OCI-LY7 (cell line): ENCODE results near the gene SPDYE1. TPM values are rescaled to one million over a fixed set of nuclear protein-coding genes. Genes with fewer than 3 reads are reported as not detected.
A peak's percentile ranks its signal among the peaks of the same experiment; 100 is the strongest.
"Not testable (repeated sequence)": the region's sequence is repeated elsewhere in the genome, so short reads cannot be mapped to it uniquely, and the experiment has no call there.

Experiments used
- BruUV-seq: library from RNA; stranded (reverse); fragments of 400-500 nt; replicated peaks from 2 replicates; lab custom pipeline; 2021; lab: Mats Ljungman, UMichigan
- CTCF ChIA-PET: fragments of 300-600 bp; sonication (Branson Sonifier 250); formaldehyde crosslinking; loops from one replicate; lab custom pipeline; 2022; ENCODE audit warnings: antibody characterized with exemption; ENCODE audit not compliant: unreplicated experiment; lab: Charles Lee
- POLR2A ChIA-PET: fragments of 300-600 bp; sonication (Branson Sonifier 250); formaldehyde crosslinking; loops from one replicate; lab custom pipeline; 2022; ENCODE audit warnings: antibody characterized with exemption; lab: Charles Lee
- DNase-seq: peaks from one replicate; pipeline ENCODE4 v3.0.0-alpha.2; 2015; ENCODE audit warnings: low spot score
- H2AFZ ChIP-seq: fragments of 200-600 bp; sonication (generic), shearing (Covaris generic); 2 replicates; pipeline ENCODE4 v1.6.1; 2014; ENCODE audit warnings: mild to moderate bottlenecking, antibody characterized with exemption, low read length, moderate library complexity
- H3K27ac ChIP-seq: fragments of 200-600 bp; sonication (generic); 2 replicates; pipeline ENCODE4 v1.5.1; 2014; ENCODE audit warnings: mixed run types, low read depth, mild to moderate bottlenecking, moderate library complexity, low read length, inconsistent platforms; ENCODE audit not compliant: poor library complexity, severe bottlenecking
- H3K36me3 ChIP-seq: fragments of 200-600 bp; sonication (generic); 2 replicates; pipeline ENCODE4 v1.6.1; 2014; ENCODE audit warnings: mild to moderate bottlenecking, antibody characterized with exemption, low read length, moderate library complexity, mixed read lengths; ENCODE audit not compliant: insufficient read depth
- H3K4me1 ChIP-seq: fragments of 200-600 bp; sonication (generic); 2 replicates; pipeline ENCODE4 v1.5.1; 2014; ENCODE audit warnings: mild to moderate bottlenecking, low read length; ENCODE audit not compliant: insufficient read depth, poor library complexity, severe bottlenecking
- H3K4me2 ChIP-seq: fragments of 200-600 bp; sonication (generic); 2 replicates; pipeline ENCODE4 v1.6.1; 2014; ENCODE audit warnings: mild to moderate bottlenecking, low read length
- H3K4me3 ChIP-seq: fragments of 200-600 bp; sonication (generic); 2 replicates; pipeline ENCODE4 v1.5.1; 2014; ENCODE audit warnings: mild to moderate bottlenecking, low read depth, low read length; ENCODE audit not compliant: poor library complexity, severe bottlenecking
- H3K79me2 ChIP-seq: fragments of 200-600 bp; sonication (generic); 2 replicates; pipeline ENCODE4 v1.6.1; 2016; ENCODE audit warnings: low read depth, mild to moderate bottlenecking, low read length, moderate library complexity, mixed read lengths; ENCODE audit not compliant: insufficient read depth
- H3K9me2 ChIP-seq: fragments of 200-600 bp; sonication (generic); 2 replicates; pipeline ENCODE4 v1.6.1; 2016; ENCODE audit warnings: mild to moderate bottlenecking, low read length, mixed read lengths; ENCODE audit not compliant: insufficient read depth
- H3K9me3 ChIP-seq: fragments of 200-600 bp; sonication (generic); 2 replicates; pipeline ENCODE4 v1.6.1; 2014; ENCODE audit warnings: mild to moderate bottlenecking, mixed run types, low read length, mixed read lengths
- H4K20me1 ChIP-seq: fragments of 200-600 bp; sonication (generic); 2 replicates; pipeline ENCODE4 v1.6.1; 2014; ENCODE audit warnings: mild to moderate bottlenecking, antibody characterized with exemption, low read length, moderate library complexity, mixed read lengths; ENCODE audit not compliant: insufficient read depth
- intact Hi-C: fragments of 100-400 bp; cut with micrococcal nuclease; formaldehyde crosslinking; loops from one replicate; pipeline ENCODE4 v1.10.0; 2022; ENCODE audit not compliant: unreplicated experiment
- total RNA-seq, 2 experiments: library from RNA; depleted of rRNA in 1 of 2; stranded (reverse); fragments of >200 nt in 1 of 2; shearing (Covaris generic) in 1 of 2; gene quantifications; 2 replicates each; pipeline ENCODE4 v1.2.3, GENCODE V29; 2014 to 2022
- TF ChIP-seq, protein P1 (sequence below): fragments of 200-600 bp; sonication (generic); conservative IDR thresholded peaks from 2 replicates; pipeline ENCODE4 v1.5.1; 2014; ENCODE audit warnings: mild to moderate bottlenecking, antibody characterized with exemption, low read length, moderate library complexity, mixed read lengths

The SPDYE1 gene
- total RNA-seq, 2 experiments from 2014 or later: not detected

DNA sequence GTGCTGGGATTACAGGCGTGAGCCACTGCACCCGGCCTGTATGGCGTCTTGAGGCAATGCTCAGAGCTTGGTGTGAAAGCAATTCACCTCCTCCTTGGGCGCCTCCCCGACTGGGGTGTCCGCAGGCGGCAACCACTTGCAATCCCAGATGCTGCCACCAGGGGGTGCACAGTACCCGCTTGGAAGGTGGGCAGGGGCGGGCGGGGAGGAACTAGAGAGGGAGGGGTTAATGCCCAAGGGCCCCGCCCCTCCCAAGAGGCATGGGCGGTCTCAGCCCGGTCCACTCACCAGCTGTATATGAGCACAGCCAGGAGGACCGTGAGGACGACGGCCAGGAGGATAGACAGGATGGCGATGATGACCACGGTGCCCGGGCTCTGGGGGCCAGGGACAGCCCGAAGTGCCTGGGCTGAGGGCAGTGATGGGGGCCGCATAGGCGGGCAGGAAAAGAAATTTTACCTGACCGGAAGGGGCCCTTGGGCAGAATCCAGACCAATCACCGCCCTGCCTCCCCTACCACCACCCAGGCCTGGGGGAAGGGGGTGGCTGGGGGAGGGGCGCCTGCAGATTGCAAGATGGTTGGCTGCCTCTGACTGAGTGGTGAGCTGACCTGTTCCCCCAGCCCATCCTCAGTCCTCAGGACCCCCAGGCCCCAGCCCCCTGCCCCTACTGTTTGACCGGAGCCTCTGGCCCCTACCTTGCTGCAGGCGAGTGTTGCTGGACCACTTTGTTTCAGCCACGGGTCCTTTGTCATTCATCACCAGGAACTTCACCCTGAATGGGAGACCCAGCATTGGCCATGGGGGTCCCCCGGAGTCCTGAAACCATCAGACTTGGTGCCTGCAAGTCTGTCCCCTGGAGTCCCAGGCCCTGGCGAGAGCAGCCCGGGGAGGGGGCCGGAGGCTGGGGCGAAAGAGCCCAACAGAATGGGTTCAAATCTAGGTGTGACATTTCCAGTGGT is 11.5 kb upstream of the SPDYE1 start:
- H4K20me1 ChIP-seq, H2AFZ ChIP-seq, H3K79me2 ChIP-seq, H3K9me3 ChIP-seq, H3K36me3 ChIP-seq, H3K4me1 ChIP-seq, POLR2A ChIA-PET, BruUV-seq, intact Hi-C loops, CTCF ChIA-PET, H3K9me2 ChIP-seq, H3K27ac ChIP-seq: not testable (repeated sequence)
- peak overlapping the region; percentile 56; the same call in 1 of the 2 replicates for H3K4me2 ChIP-seq
- H3K4me3 ChIP-seq: peak overlapping the region; percentile 34
- peak; percentile 73 for DNase-seq
- TF ChIP-seq, protein P1, sequence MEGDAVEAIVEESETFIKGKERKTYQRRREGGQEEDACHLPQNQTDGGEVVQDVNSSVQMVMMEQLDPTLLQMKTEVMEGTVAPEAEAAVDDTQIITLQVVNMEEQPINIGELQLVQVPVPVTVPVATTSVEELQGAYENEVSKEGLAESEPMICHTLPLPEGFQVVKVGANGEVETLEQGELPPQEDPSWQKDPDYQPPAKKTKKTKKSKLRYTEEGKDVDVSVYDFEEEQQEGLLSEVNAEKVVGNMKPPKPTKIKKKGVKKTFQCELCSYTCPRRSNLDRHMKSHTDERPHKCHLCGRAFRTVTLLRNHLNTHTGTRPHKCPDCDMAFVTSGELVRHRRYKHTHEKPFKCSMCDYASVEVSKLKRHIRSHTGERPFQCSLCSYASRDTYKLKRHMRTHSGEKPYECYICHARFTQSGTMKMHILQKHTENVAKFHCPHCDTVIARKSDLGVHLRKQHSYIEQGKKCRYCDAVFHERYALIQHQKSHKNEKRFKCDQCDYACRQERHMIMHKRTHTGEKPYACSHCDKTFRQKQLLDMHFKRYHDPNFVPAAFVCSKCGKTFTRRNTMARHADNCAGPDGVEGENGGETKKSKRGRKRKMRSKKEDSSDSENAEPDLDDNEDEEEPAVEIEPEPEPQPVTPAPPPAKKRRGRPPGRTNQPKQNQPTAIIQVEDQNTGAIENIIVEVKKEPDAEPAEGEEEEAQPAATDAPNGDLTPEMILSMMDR: peak; percentile 67

DNA sequence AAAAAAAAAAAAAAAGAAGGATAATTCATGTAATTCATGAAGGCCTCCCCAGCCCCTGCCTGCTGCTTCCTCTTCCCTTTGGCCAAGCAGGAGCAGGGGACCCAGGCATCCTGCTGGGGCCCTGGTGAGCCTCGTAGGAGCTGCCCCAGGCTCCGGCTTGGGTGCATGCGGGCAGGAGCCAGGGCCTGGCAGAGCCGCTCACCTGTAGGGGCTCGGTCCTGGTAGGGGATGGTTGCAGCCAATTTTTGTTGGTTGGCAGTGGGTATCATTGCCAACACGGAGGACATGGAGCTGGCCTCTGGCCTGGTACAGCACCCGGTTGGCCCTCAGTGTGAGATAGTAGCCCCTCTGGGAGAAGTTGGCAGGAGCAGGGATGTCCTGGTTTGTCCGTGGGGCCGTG is 10.2 kb upstream of the SPDYE1 start:
- BruUV-seq, CTCF ChIA-PET: not testable (repeated sequence)

DNA sequence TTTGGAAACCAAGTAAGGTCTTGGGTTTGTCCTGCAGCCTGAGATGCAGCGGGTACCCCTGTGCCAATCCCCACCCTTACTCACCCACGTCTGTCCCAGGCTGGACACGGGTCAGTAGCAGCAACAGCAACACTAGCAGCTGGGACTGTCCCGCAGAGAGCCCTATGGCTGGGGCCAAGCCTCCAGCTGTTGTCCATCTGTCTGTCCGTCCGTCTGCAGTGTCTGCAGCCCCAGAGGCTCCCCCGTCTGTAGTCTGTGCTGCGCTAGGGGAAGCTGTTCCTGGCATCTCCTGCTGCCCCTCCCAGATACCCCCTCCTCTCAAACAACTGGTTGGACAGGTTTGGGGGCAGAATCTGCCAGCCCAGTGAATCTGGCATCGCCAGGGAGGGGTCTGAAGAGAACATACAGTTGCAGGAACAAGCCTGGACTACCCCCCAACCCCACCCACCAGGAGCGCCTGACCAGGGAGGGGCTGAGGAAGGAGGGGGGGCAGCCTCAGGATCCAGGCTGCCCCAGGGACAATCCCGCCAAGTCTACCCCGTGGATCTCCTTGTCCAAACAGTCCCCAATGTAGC is 7.6 kb upstream of the SPDYE1 start:
- intact Hi-C loops, H4K20me1 ChIP-seq, H2AFZ ChIP-seq, H3K4me1 ChIP-seq, H3K9me2 ChIP-seq, H3K36me3 ChIP-seq, H3K9me3 ChIP-seq, H3K4me2 ChIP-seq, POLR2A ChIA-PET, H3K4me3 ChIP-seq, CTCF ChIA-PET, DNase-seq, H3K79me2 ChIP-seq, BruUV-seq, H3K27ac ChIP-seq: not testable (repeated sequence)

More for the DNA sequence above, 10.2 kb upstream of the SPDYE1 start:
- H3K9me2 ChIP-seq, H3K4me1 ChIP-seq, H3K9me3 ChIP-seq, intact Hi-C loops, H3K79me2 ChIP-seq, DNase-seq, POLR2A ChIA-PET, H3K27ac ChIP-seq, H3K4me3 ChIP-seq, H2AFZ ChIP-seq, H3K4me2 ChIP-seq, H4K20me1 ChIP-seq, H3K36me3 ChIP-seq: not testable (repeated sequence)

DNA sequence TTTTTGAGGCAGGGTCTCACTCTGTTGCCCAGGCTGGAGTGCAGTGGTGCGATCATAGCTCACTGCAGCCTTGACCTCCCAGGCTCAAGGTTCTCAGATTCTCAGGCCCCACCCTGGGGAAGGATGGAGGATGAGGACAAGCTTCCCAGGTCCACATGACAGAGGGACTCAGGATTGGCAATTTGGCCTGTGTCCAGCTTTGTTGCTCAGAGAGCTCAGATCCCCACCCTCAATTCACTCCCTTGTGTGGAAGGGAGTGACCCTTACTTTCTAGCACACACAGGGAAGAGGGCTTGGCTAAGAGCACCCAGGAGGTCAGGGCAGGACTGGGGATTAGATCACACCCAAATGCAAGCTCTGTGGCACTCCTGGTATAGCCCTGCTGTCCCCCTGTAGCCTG is 6.9 kb upstream of the SPDYE1 start:
- CTCF ChIA-PET, H3K4me3 ChIP-seq, H3K4me2 ChIP-seq, H4K20me1 ChIP-seq, H2AFZ ChIP-seq, H3K27ac ChIP-seq, H3K4me1 ChIP-seq, POLR2A ChIA-PET, H3K9me2 ChIP-seq, H3K36me3 ChIP-seq, intact Hi-C loops, H3K9me3 ChIP-seq, H3K79me2 ChIP-seq, BruUV-seq, DNase-seq: not testable (repeated sequence)

DNA sequence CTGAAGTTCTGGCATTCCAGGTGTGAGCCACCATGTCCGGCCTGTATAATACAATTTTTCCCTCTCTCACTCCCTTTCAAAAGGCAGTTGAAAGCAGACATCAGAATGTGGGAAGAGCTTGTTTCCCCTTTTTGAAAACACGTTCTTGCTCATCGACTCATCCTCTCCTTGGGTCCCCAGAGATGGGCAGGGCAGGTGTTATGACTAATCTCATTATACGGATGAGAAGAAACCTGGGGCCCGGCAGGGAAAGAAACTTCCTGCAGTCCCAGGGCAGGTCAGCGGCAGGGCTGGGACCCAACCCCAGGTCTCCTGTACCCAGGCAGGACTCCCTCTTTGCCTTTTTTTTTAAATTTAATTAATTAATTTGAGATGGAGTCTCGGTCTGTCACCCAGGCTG is 4.8 kb upstream of the SPDYE1 start:
- H3K4me3 ChIP-seq, DNase-seq, H3K4me1 ChIP-seq, H3K27ac ChIP-seq, CTCF ChIA-PET, H3K9me3 ChIP-seq, H3K36me3 ChIP-seq, BruUV-seq, H2AFZ ChIP-seq, H4K20me1 ChIP-seq, POLR2A ChIA-PET, H3K9me2 ChIP-seq, H3K79me2 ChIP-seq, H3K4me2 ChIP-seq, intact Hi-C loops: not testable (repeated sequence)
